Embryonic facial prominence (tissue), 1 donor: ENCODE measurements around the gene LRRC61.
"Not testable (repeated sequence)": the region's sequence is repeated elsewhere in the genome, so short reads cannot be mapped to it uniquely, and the experiment has no call there.

Experiments
- DNase-seq: peaks from one replicate; pipeline ENCODE4 v3.0.0-alpha.2; 2016; ENCODE audit errors: extremely low spot score

Gene LRRC61

GRCh38 chr7:150383710-150384397, 60.7 kb downstream of the LRRC61 start:
- DNase-seq = no peak

GRCh38 chr7:150384406-150385301, 61.5 kb downstream of the LRRC61 start:
- no peak for DNase-seq

GRCh38 chr7:150385302-150385723, 62.2 kb downstream of the LRRC61 start:
- DNase-seq = no peak

GRCh38 chr7:150385884-150386283, 62.7 kb downstream of the LRRC61 start:
- not testable (repeated sequence) for DNase-seq
